22Rv1 (cell line): Measurements from ENCODE around the gene SCAPER.

Source experiments
- CTCF ChIP-seq: fragments of 450-650 bp; IDR thresholded peaks from 2 replicates; pipeline ENCODE4 v1.5.1; 2017; ENCODE audit warnings: mild to moderate bottlenecking
- ZFX ChIP-seq: fragments of 450-650 bp; IDR thresholded peaks from 2 replicates; pipeline ENCODE4 v1.6.1; 2017; ENCODE audit warnings: antibody characterized with exemption, borderline replicate concordance

DNA sequence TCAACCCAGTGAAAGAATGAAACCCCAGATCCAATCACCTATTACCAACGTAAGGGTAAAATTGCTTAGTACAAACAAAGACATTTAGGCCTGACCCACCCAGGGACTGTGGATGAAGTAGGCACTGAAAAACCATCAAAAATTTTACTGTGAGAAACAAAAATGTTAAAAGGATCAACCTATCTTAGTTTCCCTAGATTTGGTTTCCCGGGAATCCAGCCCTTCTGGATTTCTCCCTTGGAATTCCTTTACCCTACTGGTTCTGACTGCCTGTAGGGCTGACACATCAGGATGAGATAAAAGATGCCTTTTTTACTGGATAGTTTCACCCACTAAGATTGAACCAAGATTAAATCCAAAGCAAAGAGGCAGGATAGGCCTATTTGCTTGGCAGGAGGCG, 102.7 kb downstream of the SCAPER start:
- TF ChIP-seq CTCF (no peak), ZFX (no peak)
